Stimulated activated CD4-positive, alpha-beta T cell treated with anti-CD3 and anti-CD28 coated beads, Interleukin-4, amount 100 ng/mL, for 48 hours (primary cell): Measurements from ENCODE around the gene PEDS1.
"Not testable (repeated sequence)": the region's sequence is repeated elsewhere in the genome, so short reads cannot be mapped to it uniquely, and the experiment has no call there.

Experiments used
- DNase-seq, 2 donors: peaks; one replicate each; pipeline ENCODE4 v3.0.0-alpha.2; 2020; ENCODE audit warnings: low read depth in 2 of 2

Gene PEDS1

GRCh38 chr20:50163570-50164317 lies 10.2 kb upstream of the PEDS1 start:
- DNase-seq = no peak

- not testable (repeated sequence) for DNase-seq
Observed at GRCh38 chr20:50161494-50161893, 8.0 kb upstream of the PEDS1 start.

- DNase-seq = no peak
Observed at GRCh38 chr20:50153153-50153499, 397 bp downstream of the PEDS1 start.

GRCh38 chr20:50152394-50153152 lies 950 bp downstream of the PEDS1 start:
- no peak for DNase-seq

GRCh38 chr20:50151034-50151743 lies 2.3 kb downstream of the PEDS1 start:
- DNase-seq = no peak

- no peak for DNase-seq
Observed at GRCh38 chr20:50149481-50150254, 3.9 kb downstream of the PEDS1 start.

GRCh38 chr20:50146732-50147662 lies 6.5 kb downstream of the PEDS1 start:
- DNase-seq = peak; percentile 51 to 57

GRCh38 chr20:50146214-50146613 lies 7.3 kb downstream of the PEDS1 start:
- DNase-seq = no peak

- DNase-seq = no peak
Observed at GRCh38 chr20:50145566-50145965, 8.0 kb downstream of the PEDS1 start.

- DNase-seq = no peak
Observed at GRCh38 chr20:50144362-50144761, 9.2 kb downstream of the PEDS1 start.

GRCh38 chr20:50142812-50143211 lies 10.7 kb downstream of the PEDS1 start:
- no peak for DNase-seq

GRCh38 chr20:50141811-50142561 lies 11.5 kb downstream of the PEDS1 start:
- DNase-seq = no peak

GRCh38 chr20:50141018-50141675 lies 12.4 kb downstream of the PEDS1 start:
- DNase-seq = no peak

GRCh38 chr20:50140339-50140859 lies 13.1 kb downstream of the PEDS1 start:
- no peak for DNase-seq

GRCh38 chr20:50138479-50139393 lies 14.8 kb downstream of the PEDS1 start:
- no peak for DNase-seq

GRCh38 chr20:50138120-50138478 lies 15.4 kb downstream of the PEDS1 start:
- no peak for DNase-seq

GRCh38 chr20:50137702-50138101 lies 15.8 kb downstream of the PEDS1 start:
- not testable (repeated sequence) for DNase-seq
